Naive thymus-derived CD4-positive, alpha-beta T cell (primary cell): ENCODE data around the gene SAMM50. TPM values are rescaled to one million over a fixed set of nuclear protein-coding genes. Genes with fewer than 3 reads are reported as not detected.
A peak's percentile ranks its signal among the peaks of the same experiment; 100 is the strongest.

Experiments
- ATAC-seq: fragments of 150-1000 bp; cut with Tn5 transposase; 2 replicates; pipeline ENCODE4 v1.10.0; 2021; ENCODE audit warnings: mild to moderate bottlenecking, moderate library complexity
- CTCF ChIA-PET: fragments of 350-600 bp; sonication (Branson Sonifier 250); formaldehyde crosslinking; loops from one replicate; lab custom pipeline; 2021; ENCODE audit warnings: antibody characterized with exemption; lab: Charles Lee
- POLR2A ChIA-PET: fragments of 350-600 bp; sonication (Branson Sonifier 250); formaldehyde crosslinking; loops from one replicate; lab custom pipeline; 2021; ENCODE audit warnings: antibody characterized with exemption, inconsistent platforms; lab: Charles Lee
- DNase-seq, 9 donors: peaks; one replicate each; pipeline versions ENCODE4 v3.0.0 to v3.0.0-alpha.2; 2020 to 2022; ENCODE audit warnings: mixed read lengths in 1 of 9
- H3K27ac ChIP-seq: one replicate; pipeline ENCODE4 v1.7.0; 2013; ENCODE audit warnings: mild to moderate bottlenecking, low read depth, low read length, moderate library complexity
- H3K27me3 ChIP-seq, 2 donors: one replicate each; pipeline ENCODE4 v1.7.0; 2013; ENCODE audit warnings: low read length in 2 of 2, mild to moderate bottlenecking in 2 of 2, moderate library complexity in 2 of 2; ENCODE audit not compliant: control insufficient read depth in 2 of 2, insufficient read depth in 2 of 2
- H3K36me3 ChIP-seq, 3 experiments: 1 replicate in 2 of 3; 2 replicates in 1 of 3; pipeline ENCODE4 v1.7.0; 2013; ENCODE audit warnings: low read length in 3 of 3, mild to moderate bottlenecking in 3 of 3, moderate library complexity in 1 of 3; ENCODE audit not compliant: insufficient read depth in 3 of 3, control insufficient read depth in 2 of 3
- H3K4me1 ChIP-seq, 2 donors: one replicate each; pipeline ENCODE4 v1.7.0; 2013; ENCODE audit warnings: low read length in 2 of 2, mild to moderate bottlenecking in 2 of 2, moderate library complexity in 1 of 2; ENCODE audit not compliant: control insufficient read depth in 2 of 2, insufficient read depth in 2 of 2
- H3K4me3 ChIP-seq: 2 replicates; pipeline ENCODE4 v1.7.0; 2013; ENCODE audit warnings: mild to moderate bottlenecking, low read length
- H3K9me3 ChIP-seq, 3 experiments: 1 replicate in 2 of 3; 2 replicates in 1 of 3; pipeline ENCODE4 v1.7.0; 2013; ENCODE audit warnings: low read length in 3 of 3; ENCODE audit not compliant: control insufficient read depth in 2 of 3
- H3K27ac Mint-ChIP-seq, 9 donors: one replicate each; pipeline ENCODE4 v1.8.0; 2020 to 2022; ENCODE audit warnings: mixed read lengths in 9 of 9, mild to moderate bottlenecking in 8 of 9, moderate library complexity in 5 of 9, inconsistent platforms in 2 of 9
- H3K27me3 Mint-ChIP-seq, 5 donors: one replicate each; pipeline ENCODE4 v1.8.0; 2021 to 2022; ENCODE audit warnings: mixed read lengths in 5 of 5, mild to moderate bottlenecking in 1 of 5
- H3K36me3 Mint-ChIP-seq, 5 donors: one replicate each; pipeline ENCODE4 v1.8.0; 2020 to 2022; ENCODE audit warnings: mixed read lengths in 5 of 5, mild to moderate bottlenecking in 3 of 5, inconsistent platforms in 1 of 5
- H3K4me1 Mint-ChIP-seq, 7 donors: one replicate each; pipeline ENCODE4 v1.8.0; 2020 to 2022; ENCODE audit warnings: mixed read lengths in 7 of 7, mild to moderate bottlenecking in 3 of 7, inconsistent platforms in 1 of 7
- H3K4me3 Mint-ChIP-seq, 10 donors: one replicate each; pipeline ENCODE4 v1.8.0; 2020 to 2022; ENCODE audit warnings: mild to moderate bottlenecking in 10 of 10, mixed read lengths in 10 of 10, moderate library complexity in 6 of 10, inconsistent platforms in 2 of 10
- H3K9me3 Mint-ChIP-seq, 11 donors: one replicate each; pipeline ENCODE4 v1.8.0; 2020 to 2022; ENCODE audit warnings: mixed read lengths in 11 of 11, mild to moderate bottlenecking in 4 of 11, inconsistent platforms in 1 of 11, moderate library complexity in 1 of 11
- intact Hi-C, 2 donors: fragments of 100-400 bp; cut with micrococcal nuclease; formaldehyde crosslinking; loops; one replicate each; pipeline ENCODE4 v1.15.1; 2023
- polyA plus RNA-seq, 2 donors: library from polyadenylated mRNA; unstranded; fragments of 300-500 nt; fragmentation: Illumina TruSeq; gene quantifications; one replicate each; pipeline ENCODE4 v1.2.3, GENCODE V29; 2021
- total RNA-seq, 6 experiments: library from RNA in 5 of 6; stranded (reverse) in 5 of 6; gene quantifications; 1 replicate in 5 of 6; 2 replicates in 1 of 6; pipeline ENCODE4 v1.2.3 and lab custom pipeline; 2021 to 2026

Gene SAMM50
- total and polyA plus RNA-seq, 7 experiments from 2014 or later = 25.9 to 62.3 (median 36.2) TPM

- no peaks in the 10 kb centered on the region for H3K36me3 ChIP-seq
- Mint-ChIP-seq H3K4me3 (no peak overlapping the region), H3K27me3 (peaks cover 2 to 18% (median 9%) of the 10 kb centered on the region in 5 donors), H3K27ac (no peak overlapping the region), H3K9me3 (peaks cover 0 to 9% (median 0%) of the 10 kb centered on the region in 11 donors), H3K36me3 (peaks cover 0 to 3% (median 0%) of the 10 kb centered on the region in 5 donors), H3K4me1 (peaks cover 0 to 5% (median 0%) of the 10 kb centered on the region in 7 donors)
- ATAC-seq (no peak), DNase-seq (no peak)
- no peaks in the 10 kb centered on the region for H3K9me3 ChIP-seq
- H3K4me3 ChIP-seq = no peak overlapping the region
- no peaks in the 10 kb centered on the region for H3K4me1 ChIP-seq
- H3K27ac ChIP-seq = no peak overlapping the region
- intact Hi-C loops = no loop called here
- POLR2A ChIA-PET = interaction anchor here (0.7 kb wide), 1 partner anchor 13 kb away, joined by 3 read pairs; the partner anchor contains the start of gene SAMM50
- CTCF ChIA-PET = no interaction called here
- no peaks in the 10 kb centered on the region for H3K27me3 ChIP-seq
These were observed 13.8 kb upstream of the SAMM50 start for GRCh38 chr22:43941449-43941848.

- H3K27me3 ChIP-seq = no peaks in the 10 kb centered on the region
- Mint-ChIP-seq H3K27me3 (peaks cover 2 to 12% (median 9%) of the 10 kb centered on the region in 5 donors), H3K36me3 (peaks cover 0 to 3% (median 0%) of the 10 kb centered on the region in 5 donors), H3K9me3 (peaks cover 0 to 9% (median 0%) of the 10 kb centered on the region in 11 donors), H3K27ac (peak overlapping the region in 1 of 9 donors; percentile 70), H3K4me3 (no peak overlapping the region), H3K4me1 (peaks cover 0 to 5% (median 0%) of the 10 kb centered on the region in 7 donors)
- H3K36me3 ChIP-seq = no peaks in the 10 kb centered on the region
- intact Hi-C loops = no loop called here
- H3K4me3 ChIP-seq = no peak overlapping the region
- CTCF ChIA-PET = interaction anchor here (2.0 kb wide), 1 partner anchor 8 kb away, joined by 5 read pairs; no protein-coding TSS in a partner anchor
- H3K27ac ChIP-seq = no peak overlapping the region
- POLR2A ChIA-PET = no interaction called here
- no peaks in the 10 kb centered on the region for H3K9me3 ChIP-seq
- DNase-seq (no peak), ATAC-seq (no peak)
- H3K4me1 ChIP-seq = no peaks in the 10 kb centered on the region
These were observed 10.4 kb upstream of the SAMM50 start for GRCh38 chr22:43944670-43945430.

- Histone ChIP-seq H3K27me3 (no peaks in the 10 kb centered on the region), H3K27ac (no peak overlapping the region), H3K4me3 (no peak overlapping the region), H3K36me3 (no peaks in the 10 kb centered on the region), H3K4me1 (no peaks in the 10 kb centered on the region), H3K9me3 (no peaks in the 10 kb centered on the region)
- no peak overlapping the region for H3K4me3 Mint-ChIP-seq
- peak; percentile 18 to 71 (median 48) for DNase-seq
- no peak overlapping the region for H3K27ac Mint-ChIP-seq
- intact Hi-C loops = loop anchor here (1.0 to 2.0 kb wide), 2 partner anchors 63 to 557 kb away; no protein-coding TSS in a partner anchor
- peaks cover 0 to 5% (median 0%) of the 10 kb centered on the region in 7 donors for H3K4me1 Mint-ChIP-seq
- ChIA-PET CTCF (interaction anchor here (0.6 to 2.0 kb wide), 3 partner anchors 8 to 1044 kb away, joined by 4 to 5 read pairs (median 4); no protein-coding TSS in a partner anchor), POLR2A (no interaction called here)
- peaks cover 0 to 9% (median 0%) of the 10 kb centered on the region in 11 donors for H3K9me3 Mint-ChIP-seq
- peak; percentile 97 for ATAC-seq
- H3K27me3 Mint-ChIP-seq = peaks cover 2 to 12% (median 9%) of the 10 kb centered on the region in 5 donors
- H3K36me3 Mint-ChIP-seq = peaks cover 0 to 3% (median 0%) of the 10 kb centered on the region in 5 donors
These were observed 9.4 kb upstream of the SAMM50 start for GRCh38 chr22:43945632-43946383.

DNA sequence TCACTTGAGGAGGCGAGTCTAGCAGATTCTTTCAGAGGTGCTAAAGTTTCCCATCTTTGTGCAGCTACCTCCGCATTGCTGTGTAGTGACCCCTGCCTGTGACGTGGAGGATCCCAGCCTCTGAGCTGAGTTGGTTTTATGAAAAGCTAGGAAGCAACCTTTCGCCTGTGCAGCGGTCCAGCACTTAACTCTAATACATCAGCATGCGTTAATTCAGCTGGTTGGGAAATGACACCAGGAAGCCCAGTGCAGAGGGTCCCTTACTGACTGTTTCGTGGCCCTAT is 8.9 kb upstream of the SAMM50 start:
- DNase-seq = no peak
- no peaks in the 10 kb centered on the region for H3K27me3 ChIP-seq
- Mint-ChIP-seq H3K4me1 (peaks cover 0 to 5% (median 0%) of the 10 kb centered on the region in 7 donors), H3K9me3 (peaks cover 0 to 9% (median under 1%) of the 10 kb centered on the region in 11 donors), H3K27me3 (peaks cover 2 to 10% (median 9%) of the 10 kb centered on the region in 5 donors), H3K36me3 (peaks cover 0 to 3% (median 0%) of the 10 kb centered on the region in 5 donors), H3K4me3 (no peak overlapping the region), H3K27ac (no peak overlapping the region)
- ChIA-PET POLR2A (no interaction called here), CTCF (interaction anchor here (0.5 to 2.0 kb wide), 3 partner anchors 8 to 1236 kb away, joined by 3 to 5 read pairs (median 4); no protein-coding TSS in a partner anchor)
- ATAC-seq = no peak
- H3K4me3 ChIP-seq = no peak overlapping the region
- no peaks in the 10 kb centered on the region for H3K9me3 ChIP-seq
- H3K27ac ChIP-seq = no peak overlapping the region
- intact Hi-C loops = loop anchor here (1.0 to 2.0 kb wide), 2 partner anchors 63 to 558 kb away; no protein-coding TSS in a partner anchor
- no peaks in the 10 kb centered on the region for H3K4me1 ChIP-seq
- no peaks in the 10 kb centered on the region for H3K36me3 ChIP-seq

DNA sequence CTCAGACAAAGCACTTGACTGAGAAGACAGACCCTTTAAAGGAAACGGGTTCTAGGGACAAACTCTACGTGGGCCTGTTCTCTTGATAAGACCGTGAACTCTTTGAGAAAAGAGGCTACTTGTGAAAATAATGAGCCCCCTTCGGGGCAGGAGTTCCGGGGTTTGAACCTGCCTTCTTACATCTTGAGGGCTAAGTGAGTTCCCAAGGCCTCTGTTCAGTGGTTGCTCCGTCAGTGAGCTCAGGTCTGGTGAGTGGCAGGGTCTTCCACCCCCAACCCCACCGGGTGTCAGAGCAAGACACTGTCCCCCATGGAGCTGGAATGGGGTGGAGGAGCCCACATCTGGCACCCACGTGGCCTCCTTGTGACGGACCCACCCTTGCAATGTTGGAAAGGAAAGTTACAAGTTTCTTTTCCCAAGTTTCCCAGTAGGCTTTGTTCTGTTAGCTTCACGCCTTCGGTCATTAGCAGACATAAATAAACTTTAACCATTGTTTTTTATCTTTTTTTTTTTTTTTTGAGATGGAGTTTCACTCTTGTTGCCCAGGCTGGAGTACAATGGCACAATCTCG is 6.3 kb upstream of the SAMM50 start:
- H3K4me1 ChIP-seq = no peaks in the 10 kb centered on the region
- no peaks in the 10 kb centered on the region for H3K9me3 ChIP-seq
- Mint-ChIP-seq H3K4me3 (no peak overlapping the region), H3K27ac (no peak overlapping the region), H3K4me1 (peaks cover 1 to 8% (median 2%) of the 10 kb centered on the region in 7 donors), H3K9me3 (peaks cover 0 to 2% (median 0%) of the 10 kb centered on the region in 11 donors), H3K27me3 (peaks cover 0 to 11% (median 4%) of the 10 kb centered on the region in 5 donors), H3K36me3 (no peaks in the 10 kb centered on the region)
- ChIA-PET CTCF (no interaction called here), POLR2A (no interaction called here)
- DNase-seq (no peak), ATAC-seq (no peak)
- no peaks in the 10 kb centered on the region for H3K36me3 ChIP-seq
- no peak overlapping the region for H3K4me3 ChIP-seq
- H3K27me3 ChIP-seq = peaks cover 0 to 4% of the 10 kb centered on the region in 2 donors
- intact Hi-C loops = no loop called here
- no peak overlapping the region for H3K27ac ChIP-seq

- H3K27ac ChIP-seq = no peak overlapping the region
- Mint-ChIP-seq H3K27me3 (peaks cover 0 to 6% (median 4%) of the 10 kb centered on the region in 5 donors), H3K27ac (no peak overlapping the region), H3K36me3 (peaks cover 0 to under 1% (median 0%) of the 10 kb centered on the region in 5 donors), H3K4me1 (peaks cover 17 to 24% (median 20%) of the 10 kb centered on the region in 7 donors), H3K4me3 (no peak overlapping the region), H3K9me3 (peaks cover 0 to 2% (median 0%) of the 10 kb centered on the region in 11 donors)
- no peak overlapping the region for H3K4me3 ChIP-seq
- H3K4me1 ChIP-seq = peaks cover 5 to 9% of the 10 kb centered on the region in 2 donors
- H3K36me3 ChIP-seq = peaks cover 0 to 9% (median 0%) of the 10 kb centered on the region in 3 experiments
- peaks cover 0 to 4% of the 10 kb centered on the region in 2 donors for H3K27me3 ChIP-seq
- ATAC-seq (no peak), DNase-seq (no peak)
- intact Hi-C loops = no loop called here
- no peaks in the 10 kb centered on the region for H3K9me3 ChIP-seq
- ChIA-PET CTCF (interaction anchor here (0.6 kb wide), 2 partner anchors 26 to 42 kb away, joined by 3 to 4 read pairs; no protein-coding TSS in a partner anchor), POLR2A (interaction anchor here (0.7 kb wide), 1 partner anchor 139 kb away, joined by 3 read pairs; no protein-coding TSS in a partner anchor)
These were observed 3.9 kb upstream of the SAMM50 start for GRCh38 chr22:43951391-43951790.
